Measurements from ENCODE around the gene MED16. TPM values are rescaled to one million over a fixed set of nuclear protein-coding genes. Genes with fewer than 3 reads are reported as not detected.
A peak's percentile ranks its signal among the peaks of the same experiment; 100 is the strongest.

MED16 gene
- total RNA-seq, 1 experiment from 2014 or later, result 83.1 TPM

GRCh38 chr19:941292-942132 lies 48.5 kb upstream of the MED16 start:
- Histone ChIP-seq H3K79me1 (ENCODE audit: insufficient read depth, low read depth, low read length, poor library complexity, severe bottlenecking) (no peaks in the 10 kb centered on the region), H2AFZ (ENCODE audit: low read length) (no peak overlapping the region), H3K18ac (ENCODE audit: insufficient read length, low read depth, low read length) (no peak overlapping the region), H3K9me3 (ENCODE audit: control insufficient read depth, low read depth, low read length) (no peaks in the 10 kb centered on the region), H3K27ac (ENCODE audit: insufficient read length, low read depth, low read length) (no peak overlapping the region), H4K20me1 (ENCODE audit: control insufficient read depth, insufficient read depth, insufficient read length) (peaks cover 8% of the 10 kb centered on the region), H4K8ac (replicated peaks; ENCODE audit: insufficient read length, low read depth, low read length) (no peak overlapping the region), H2BK15ac (ENCODE audit: low read depth, low read length) (no peak overlapping the region), H3K4ac (ENCODE audit: low read depth, low read length) (no peak overlapping the region), H3K4me2 (ENCODE audit: insufficient read depth, insufficient read length, low read length) (no peak overlapping the region), H3K9ac (ENCODE audit: extremely low read depth, insufficient read length, low read length) (no peak overlapping the region), H4K5ac (ENCODE audit: insufficient read length, low read depth, low read length) (no peak overlapping the region), H2BK20ac (ENCODE audit: low read depth, low read length, poor library complexity, severe bottlenecking) (no peak overlapping the region), H2BK5ac (ENCODE audit: insufficient read length, low read length) (no peak overlapping the region), H3K4me1 (ENCODE audit: insufficient read depth, low read length) (no peaks in the 10 kb centered on the region), H3K23ac (ENCODE audit: insufficient read length, low read depth, low read length) (no peak overlapping the region), H3K27me3 (ENCODE audit: insufficient read depth, low read length) (no peaks in the 10 kb centered on the region), H4K91ac (ENCODE audit: insufficient read length, low read depth, low read length) (no peak overlapping the region), H3K79me2 (ENCODE audit: insufficient read depth, low read length) (peaks cover 7% of the 10 kb centered on the region; the same call in 1 of the 2 replicates), H3T11ph (ENCODE audit: low read length) (no peak overlapping the region), H2BK12ac (ENCODE audit: insufficient read length, low read depth, low read length) (no peak overlapping the region), H3K56ac (ENCODE audit: insufficient read length, low read depth, low read length) (no peak overlapping the region), H3K23me2 (ENCODE audit: insufficient read length, low read depth, low read length, poor library complexity, severe bottlenecking) (no peaks in the 10 kb centered on the region), H3K14ac (ENCODE audit: insufficient read depth, low read length) (no peak overlapping the region), H2AK5ac (ENCODE audit: insufficient read length, low read length) (no peak overlapping the region), H2BK120ac (ENCODE audit: low read depth, low read length, poor library complexity, severe bottlenecking) (no peak overlapping the region)
- Mint-ChIP-seq H3K4me1 (0 out of 4 replicates have a peak, but pooled peaks cover 0 to 3% of the 10 kb centered on the region in 2 experiments), H3K4me3 (no peak overlapping the region; a peak in 1 of 5 replicates), H3K9me3 (no peaks in the 10 kb centered on the region), H3K36me3 (ENCODE audit: insufficient read depth in 1 of 3, low read depth in 3 of 3) (peaks cover 19 to 47% (median 44%) of the 10 kb centered on the region in 3 experiments; a peak in 6 of 7 replicates), H3K27me3 (ENCODE audit: low read depth) (no peaks in the 10 kb centered on the region; the same call in 1 of the 2 replicates), H3K27ac (peak overlapping the region in 2 of 3 experiments; percentile 50 to 68; a peak in 5 of 7 replicates)
- no peak for TF ChIP-seq CTCF (conservative IDR thresholded peaks at IDR 0.05)
- no CpG with 5 or more reads among the region's 45 CpGs for WGBS (ENCODE audit: extremely low coverage, insufficient read length, low lambda C conversion rate)
- no peak for DNase-seq

All from H9 (cell line).